ENCODE results near the gene VIT.

Gene VIT

GRCh38 chr2:36696533-36696932, at the start of gene VIT:
Gene VIT (plus strand): TSS chr2:36696707. CDS start chr2:36716371, 19,664 bp downstream.
- no peak for DNase-seq

- DNase-seq: no peak
Observed at GRCh38 chr2:36650031-36650829, 46.3 kb upstream of the VIT start.

- no peak for DNase-seq
Observed at GRCh38 chr2:36653155-36653554, 43.4 kb upstream of the VIT start.

- DNase-seq: no peak
Observed at GRCh38 chr2:36653967-36654694, 42.4 kb upstream of the VIT start.

GRCh38 chr2:36655453-36655852, 41.1 kb upstream of the VIT start:
- DNase-seq: no peak

- DNase-seq: no peak
Observed at GRCh38 chr2:36657703-36658102, 38.8 kb upstream of the VIT start.

GRCh38 chr2:36658277-36658748, 38.2 kb upstream of the VIT start:
- DNase-seq: no peak

- no peak for DNase-seq
Observed at GRCh38 chr2:36659218-36659617, 37.3 kb upstream of the VIT start.

- DNase-seq: no peak
Observed at GRCh38 chr2:36659872-36660312, 36.6 kb upstream of the VIT start.

- DNase-seq: no peak
Observed at GRCh38 chr2:36662638-36663037, 33.9 kb upstream of the VIT start.

GRCh38 chr2:36663295-36663694, 33.2 kb upstream of the VIT start:
- DNase-seq: no peak

- peak; percentile 71 for DNase-seq
Observed at GRCh38 chr2:36663851-36664695, 32.4 kb upstream of the VIT start.

GRCh38 chr2:36664696-36665076, 31.8 kb upstream of the VIT start:
- no peak for DNase-seq

GRCh38 chr2:36667931-36668330, 28.6 kb upstream of the VIT start:
- no peak for DNase-seq

- no peak for DNase-seq
Observed at GRCh38 chr2:36670881-36671595, 25.5 kb upstream of the VIT start.

- no peak for DNase-seq
Observed at GRCh38 chr2:36671731-36672130, 24.8 kb upstream of the VIT start.

- peak; percentile 60 for DNase-seq
Observed at GRCh38 chr2:36672199-36672598, 24.3 kb upstream of the VIT start.

- DNase-seq: no peak
Observed at GRCh38 chr2:36675579-36676282, 20.8 kb upstream of the VIT start.

GRCh38 chr2:36676364-36676763, 20.1 kb upstream of the VIT start:
- no peak for DNase-seq

GRCh38 chr2:36677386-36677785, 19.1 kb upstream of the VIT start:
- no peak for DNase-seq

- DNase-seq: peak; percentile 23
Observed at GRCh38 chr2:36677996-36678605, 18.4 kb upstream of the VIT start.

Measured in OCI-M1 (cell line).